Activated CD4-positive, alpha-beta memory T cell treated with anti-CD3 and anti-CD28 coated beads for 36 hours (primary cell): Measurements from ENCODE around the gene STN1. TPM values are rescaled to one million over a fixed set of nuclear protein-coding genes. Genes with fewer than 3 reads are reported as not detected.

ENCODE experiments used
- CTCF ChIA-PET: fragments of 350-600 bp; sonication (Branson Sonifier 250); formaldehyde crosslinking; loops from one replicate; lab custom pipeline; 2021; ENCODE audit warnings: antibody characterized with exemption, inconsistent platforms; lab: Charles Lee
- POLR2A ChIA-PET: fragments of 350-600 bp; sonication (Branson Sonifier 250); formaldehyde crosslinking; loops from one replicate; lab custom pipeline; 2021; ENCODE audit warnings: antibody characterized with exemption; lab: Charles Lee
- DNase-seq: peaks from one replicate; pipeline ENCODE4 v3.0.0-alpha.2; 2020
- H3K27ac Mint-ChIP-seq: one replicate; pipeline ENCODE4 v1.8.0; 2021; ENCODE audit warnings: mixed read lengths
- H3K27me3 Mint-ChIP-seq: one replicate; pipeline ENCODE4 v1.8.0; 2021; ENCODE audit warnings: mixed read lengths
- H3K36me3 Mint-ChIP-seq: one replicate; pipeline ENCODE4 v1.8.0; 2021; ENCODE audit warnings: mixed read lengths
- H3K4me1 Mint-ChIP-seq: one replicate; pipeline ENCODE4 v1.8.0; 2021; ENCODE audit warnings: low read depth, mixed read lengths
- H3K4me3 Mint-ChIP-seq: one replicate; pipeline ENCODE4 v1.8.0; 2021; ENCODE audit warnings: mild to moderate bottlenecking, mixed read lengths
- H3K9me3 Mint-ChIP-seq: one replicate; pipeline ENCODE4 v1.8.0; 2021; ENCODE audit warnings: mixed read lengths
- intact Hi-C: fragments of 100-400 bp; cut with micrococcal nuclease; formaldehyde crosslinking; loops from one replicate; pipeline ENCODE4 v1.15.1; 2023
- total RNA-seq, 2 experiments: library from RNA; stranded (reverse); gene quantifications; one replicate each; pipeline ENCODE4 v1.2.3, GENCODE V29; 2021

The STN1 gene
- total RNA-seq, 2 experiments from 2014 or later, result 56.1 to 57.0 TPM

DNA sequence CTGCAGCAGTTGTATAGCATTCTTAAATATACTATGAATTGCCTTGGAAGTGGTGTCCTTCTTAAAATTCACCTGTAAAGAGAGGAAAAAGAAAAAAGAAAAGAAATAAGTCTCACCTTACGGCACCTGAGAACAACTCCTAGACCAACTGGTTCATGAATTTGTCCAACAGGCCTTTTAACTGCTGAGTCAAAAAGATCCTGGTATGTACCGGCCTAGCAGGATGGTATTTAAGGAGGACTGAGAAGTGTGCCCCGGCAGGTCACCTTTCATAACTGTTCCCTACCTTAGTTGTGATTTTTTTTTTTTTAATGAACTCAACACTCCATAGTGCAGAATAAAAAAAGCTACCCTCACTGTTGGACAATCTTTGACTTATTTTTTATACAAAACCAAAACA, 25.8 kb downstream of the STN1 start:
- Mint-ChIP-seq H3K9me3 (no peaks in the 10 kb centered on the region), H3K4me3 (no peak overlapping the region), H3K27ac (no peak overlapping the region), H3K27me3 (no peaks in the 10 kb centered on the region), H3K36me3 (peaks cover 41% of the 10 kb centered on the region), H3K4me1 (peaks cover 73% of the 10 kb centered on the region)
- ChIA-PET POLR2A (no interaction called here), CTCF (no interaction called here)
- intact Hi-C loops, result loop anchor here (5.0 kb wide), 1 partner anchor 90 kb away; no protein-coding TSS in a partner anchor
- DNase-seq, result no peak

DNA sequence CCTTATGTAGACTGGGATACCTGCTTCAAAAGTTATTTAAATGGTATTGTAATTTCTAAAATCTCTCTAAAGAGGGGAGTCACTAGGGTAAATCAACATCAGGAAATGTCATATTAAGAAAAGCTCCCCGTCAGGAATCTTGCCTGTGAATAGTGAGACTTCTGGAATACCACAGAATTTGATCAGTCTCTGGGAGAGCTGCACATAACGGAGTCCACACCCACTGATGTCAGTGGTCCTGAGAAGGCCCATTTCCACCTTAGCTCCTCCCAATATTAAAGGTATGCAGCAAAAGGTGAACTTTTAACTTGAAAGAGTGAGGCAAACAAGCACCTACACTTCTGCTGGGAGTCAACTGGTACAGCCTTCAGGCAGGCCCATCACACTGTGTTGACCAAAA, 27.3 kb downstream of the STN1 start:
- POLR2A ChIA-PET, result interaction anchor here (1.3 to 2.1 kb wide), 3 partner anchors 17 to 231 kb away, joined by 4 to 9 read pairs (median 4); partner anchors contain the start of gene SFR1
- H3K9me3 Mint-ChIP-seq, result no peaks in the 10 kb centered on the region
- no peaks in the 10 kb centered on the region for H3K27me3 Mint-ChIP-seq
- H3K27ac Mint-ChIP-seq, result peak overlapping the region; percentile 80
- H3K4me1 Mint-ChIP-seq, result peaks cover 69% of the 10 kb centered on the region
- CTCF ChIA-PET, result interaction anchor here (0.8 to 4.7 kb wide), 13 partner anchors 7 to 383 kb away, joined by 3 to 30 read pairs (median 4); partner anchors contain the start of gene SFR1
- H3K36me3 Mint-ChIP-seq, result peaks cover 34% of the 10 kb centered on the region
- intact Hi-C loops, result loop anchor here (5.0 kb wide), 1 partner anchor 92 kb away; no protein-coding TSS in a partner anchor
- H3K4me3 Mint-ChIP-seq, result no peak overlapping the region
- DNase-seq, result no peak

DNA sequence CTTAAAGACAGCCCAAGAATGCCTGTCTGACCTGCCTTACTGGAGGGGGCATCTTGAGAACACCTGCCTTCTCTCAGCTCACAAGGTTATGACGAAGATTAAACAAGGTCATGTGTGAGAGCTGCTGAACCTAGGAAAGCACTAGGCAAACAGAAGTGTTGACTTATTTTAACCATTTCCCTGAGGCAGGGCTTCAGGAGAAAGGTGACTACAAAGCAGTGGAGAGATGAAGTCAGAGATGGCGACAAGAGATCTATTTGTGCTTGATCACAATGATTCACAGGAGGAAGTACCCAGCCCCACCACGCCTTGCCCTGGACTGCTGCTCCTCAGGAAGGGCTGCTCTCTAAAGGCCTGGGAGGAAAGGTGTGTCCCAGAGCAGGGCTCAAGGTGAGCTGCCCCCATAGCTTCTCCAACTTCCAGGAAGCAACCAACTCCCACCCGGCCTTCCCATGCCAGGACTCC, 27.8 kb downstream of the STN1 start:
- DNase-seq, result peak; percentile 66
- Mint-ChIP-seq H3K27ac (peak overlapping the region; percentile 80), H3K4me3 (no peak overlapping the region), H3K9me3 (no peaks in the 10 kb centered on the region), H3K27me3 (no peaks in the 10 kb centered on the region), H3K36me3 (peaks cover 32% of the 10 kb centered on the region), H3K4me1 (peaks cover 66% of the 10 kb centered on the region)
- CTCF ChIA-PET, result interaction anchor here (0.7 to 4.7 kb wide), 14 partner anchors 7 to 384 kb away, joined by 3 to 30 read pairs (median 4); partner anchors contain the start of gene SFR1
- POLR2A ChIA-PET, result interaction anchor here (1.3 to 2.1 kb wide), 3 partner anchors 17 to 231 kb away, joined by 4 to 9 read pairs (median 4); partner anchors contain the start of gene SFR1
- intact Hi-C loops, result loop anchor here (5.0 kb wide), 1 partner anchor 92 kb away; no protein-coding TSS in a partner anchor

DNA sequence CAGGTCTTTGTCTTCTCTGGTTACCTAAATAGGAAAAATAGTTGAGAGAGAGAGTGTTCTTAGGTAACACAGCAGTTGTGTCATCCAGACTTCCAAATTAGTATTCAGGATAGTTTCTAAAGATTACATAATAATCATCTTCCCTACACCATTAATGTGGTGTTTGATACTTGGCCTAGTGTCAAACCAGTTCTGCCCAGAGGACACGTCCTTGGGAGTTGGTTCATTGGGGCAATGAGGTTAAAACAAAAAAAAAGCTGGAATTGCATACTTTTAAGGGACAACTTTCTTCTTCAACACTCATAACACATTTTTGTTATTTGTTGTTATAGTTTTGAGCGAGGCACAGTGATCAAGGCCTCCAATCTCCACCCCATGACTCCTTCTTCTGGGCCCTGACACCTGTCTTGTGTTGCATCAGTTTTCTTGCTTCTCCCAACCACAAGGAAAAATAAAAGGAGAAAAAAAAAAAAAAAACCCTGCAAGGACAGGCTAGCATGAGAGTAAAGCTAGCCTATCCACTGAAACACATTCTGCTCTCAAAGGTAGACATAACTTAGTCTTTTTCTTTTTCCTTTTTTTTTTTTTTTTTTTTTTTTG, 28.8 kb downstream of the STN1 start:
- CTCF ChIA-PET, result interaction anchor here (0.7 to 4.7 kb wide), 11 partner anchors 8 to 385 kb away, joined by 3 to 30 read pairs (median 4); partner anchors contain the start of gene SFR1
- POLR2A ChIA-PET, result interaction anchor here (1.3 to 2.1 kb wide), 3 partner anchors 18 to 232 kb away, joined by 4 to 9 read pairs (median 4); partner anchors contain the start of gene SFR1
- no peaks in the 10 kb centered on the region for H3K27me3 Mint-ChIP-seq
- intact Hi-C loops, result loop anchor here (5.0 kb wide), 2 partner anchors 33 to 138 kb away; no protein-coding TSS in a partner anchor
- peaks cover 56% of the 10 kb centered on the region for H3K4me1 Mint-ChIP-seq
- no peak overlapping the region for H3K4me3 Mint-ChIP-seq
- peaks cover 31% of the 10 kb centered on the region for H3K36me3 Mint-ChIP-seq
- no peaks in the 10 kb centered on the region for H3K9me3 Mint-ChIP-seq
- DNase-seq, result no peak
- peak overlapping the region; percentile 80 for H3K27ac Mint-ChIP-seq

DNA sequence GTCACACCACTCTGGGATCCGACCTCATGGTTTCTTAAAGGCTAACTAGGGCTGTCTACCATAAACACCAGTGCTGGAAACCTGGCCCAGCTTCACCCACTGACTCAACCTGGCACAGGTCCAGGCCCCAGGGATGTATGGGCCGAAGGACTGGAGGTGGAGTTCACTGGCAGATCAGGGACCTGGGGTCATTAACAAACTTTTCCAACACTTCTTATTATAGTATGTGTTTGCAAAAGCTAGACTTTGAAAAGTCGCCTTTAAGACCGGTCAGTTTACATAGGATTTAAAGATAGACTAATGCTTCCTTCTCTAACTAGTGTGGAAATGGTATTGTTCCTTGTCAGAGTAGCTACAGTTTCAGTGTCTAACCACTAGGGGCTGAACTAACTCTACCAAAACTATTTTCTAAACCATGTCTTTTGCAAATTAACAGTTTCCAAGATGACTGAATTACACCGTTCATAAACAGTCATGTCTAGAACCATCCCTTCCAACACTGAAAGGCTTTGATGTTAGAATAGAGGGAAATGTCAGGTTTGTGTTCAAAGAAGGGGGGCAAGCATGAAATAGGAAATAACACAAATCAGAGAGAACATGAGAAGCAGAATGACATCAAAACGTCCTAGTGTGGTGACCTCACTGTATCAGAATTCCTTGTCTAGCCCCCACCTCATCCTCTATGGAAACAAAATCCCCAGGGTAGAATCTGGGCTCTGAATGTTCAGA, 29.7 kb downstream of the STN1 start:
- Mint-ChIP-seq H3K36me3 (peaks cover 31% of the 10 kb centered on the region), H3K27me3 (no peaks in the 10 kb centered on the region), H3K4me3 (no peak overlapping the region), H3K9me3 (no peaks in the 10 kb centered on the region), H3K27ac (peak overlapping the region; percentile 80), H3K4me1 (peaks cover 46% of the 10 kb centered on the region)
- intact Hi-C loops, result loop anchor here (1.0 to 5.0 kb wide), 7 partner anchors 20 to 321 kb away; no protein-coding TSS in a partner anchor
- ChIA-PET POLR2A (no interaction called here), CTCF (interaction anchor here (0.6 to 5.3 kb wide), 51 partner anchors 10 to 403 kb away, joined by 3 to 87 read pairs (median 4); partner anchors contain the start of genes SFR1 and STN1)
- peak; percentile 33 for DNase-seq

DNA sequence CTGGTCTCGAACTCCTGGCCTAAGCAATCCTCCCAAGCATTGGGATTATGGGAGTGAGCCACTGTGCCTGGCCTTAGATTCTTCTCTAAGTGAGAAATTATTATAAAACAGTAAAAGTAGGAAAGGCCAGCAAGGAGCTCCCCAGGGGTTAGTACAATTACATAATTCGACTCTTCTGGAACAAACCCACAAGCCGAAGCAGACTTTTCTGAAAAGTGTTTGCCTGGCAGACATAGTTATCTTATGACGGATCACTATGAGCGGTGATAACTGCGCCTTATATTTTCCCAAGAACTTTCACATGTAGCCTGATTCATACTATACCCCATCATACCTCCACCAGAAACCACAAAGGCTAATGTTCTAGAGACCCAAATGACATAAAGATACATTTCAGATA, 32.4 kb downstream of the STN1 start:
- H3K36me3 Mint-ChIP-seq, result peaks cover 40% of the 10 kb centered on the region
- intact Hi-C loops, result loop anchor here (5.0 kb wide), 2 partner anchors 37 to 142 kb away; no protein-coding TSS in a partner anchor
- POLR2A ChIA-PET, result interaction anchor here (0.6 kb wide), 1 partner anchor 236 kb away, joined by 3 read pairs; the partner anchor contains the start of gene SFR1
- DNase-seq, result no peak
- H3K27ac Mint-ChIP-seq, result no peak overlapping the region
- no peaks in the 10 kb centered on the region for H3K9me3 Mint-ChIP-seq
- no peaks in the 10 kb centered on the region for H3K27me3 Mint-ChIP-seq
- no peak overlapping the region for H3K4me3 Mint-ChIP-seq
- CTCF ChIA-PET, result interaction anchor here (0.6 to 5.3 kb wide), 15 partner anchors 9 to 406 kb away, joined by 3 to 87 read pairs (median 4); partner anchors contain the start of gene SFR1
- peaks cover 33% of the 10 kb centered on the region for H3K4me1 Mint-ChIP-seq

DNA sequence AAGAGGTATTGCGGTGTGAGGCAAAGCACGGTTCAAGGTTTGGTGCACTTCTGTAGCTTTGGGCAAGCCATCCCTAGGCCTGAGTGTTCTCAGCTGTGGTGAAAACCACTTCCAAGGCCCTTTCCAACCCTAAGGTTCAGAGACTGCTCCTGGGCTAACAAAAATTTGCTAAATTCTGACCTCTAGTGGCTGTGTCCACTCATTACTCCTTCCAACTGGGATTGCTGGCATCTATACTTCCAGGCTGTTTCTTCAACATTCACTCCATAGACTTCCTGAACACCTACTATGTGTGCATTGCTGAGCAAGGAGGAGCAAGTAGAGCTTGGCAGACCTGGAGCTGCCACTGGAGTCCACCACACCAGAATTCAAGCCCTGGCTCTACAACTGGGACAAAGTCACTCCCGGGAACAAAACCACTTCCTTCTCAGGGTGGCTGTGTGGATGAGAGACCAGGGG, 33.3 kb downstream of the STN1 start:
- H3K27ac Mint-ChIP-seq, result no peak overlapping the region
- ChIA-PET POLR2A (interaction anchor here (0.6 kb wide), 1 partner anchor 237 kb away, joined by 3 read pairs; the partner anchor contains the start of gene SFR1), CTCF (interaction anchor here (0.6 to 5.3 kb wide), 16 partner anchors 10 to 407 kb away, joined by 3 to 87 read pairs (median 4); partner anchors contain the start of gene SFR1)
- intact Hi-C loops, result loop anchor here (1.0 to 5.0 kb wide), 3 partner anchors 38 to 171 kb away; no protein-coding TSS in a partner anchor
- peak; percentile 20 for DNase-seq
- H3K4me3 Mint-ChIP-seq, result no peak overlapping the region
- H3K36me3 Mint-ChIP-seq, result peaks cover 46% of the 10 kb centered on the region
- no peaks in the 10 kb centered on the region for H3K9me3 Mint-ChIP-seq
- no peaks in the 10 kb centered on the region for H3K27me3 Mint-ChIP-seq
- H3K4me1 Mint-ChIP-seq, result peaks cover 24% of the 10 kb centered on the region

DNA sequence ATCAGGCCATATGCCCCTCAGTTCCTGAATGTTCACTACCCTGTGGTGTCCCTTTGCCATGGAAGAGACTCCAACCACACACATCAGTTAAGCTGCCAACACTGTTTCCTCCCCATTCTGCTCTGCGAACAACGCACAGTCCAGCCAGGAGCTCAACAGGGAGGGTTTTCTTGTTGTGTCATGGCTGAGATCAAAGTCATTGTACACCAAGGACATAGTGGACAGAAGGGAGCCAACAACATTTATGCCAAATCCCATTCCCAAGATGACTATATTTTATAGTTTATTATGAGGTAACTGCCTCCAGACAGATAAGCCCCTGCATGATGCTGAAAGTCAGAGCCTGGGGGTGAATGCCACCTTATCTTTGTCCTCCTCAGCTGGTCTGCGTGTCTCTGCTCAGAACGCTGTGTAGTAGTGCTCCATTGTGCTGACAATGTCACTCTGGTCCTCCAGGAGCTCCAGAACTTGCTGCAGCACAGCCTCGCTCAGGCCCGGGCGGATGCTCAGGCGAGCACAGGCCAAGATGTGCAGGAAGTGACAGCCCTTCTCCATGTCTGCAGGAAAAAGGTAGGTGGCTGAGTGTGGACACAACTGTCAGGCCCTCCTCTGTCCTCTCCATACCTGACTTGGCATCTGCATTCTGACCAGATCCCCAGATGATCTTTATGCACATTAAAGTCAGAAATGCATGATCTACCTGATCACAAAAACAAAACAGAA, 35.5 kb downstream of the STN1 start:
- CTCF ChIA-PET, result interaction anchor here (1.0 to 2.0 kb wide), 4 partner anchors 17 to 170 kb away, joined by 3 to 8 read pairs (median 4); no protein-coding TSS in a partner anchor
- peaks cover 46% of the 10 kb centered on the region for H3K36me3 Mint-ChIP-seq

DNA sequence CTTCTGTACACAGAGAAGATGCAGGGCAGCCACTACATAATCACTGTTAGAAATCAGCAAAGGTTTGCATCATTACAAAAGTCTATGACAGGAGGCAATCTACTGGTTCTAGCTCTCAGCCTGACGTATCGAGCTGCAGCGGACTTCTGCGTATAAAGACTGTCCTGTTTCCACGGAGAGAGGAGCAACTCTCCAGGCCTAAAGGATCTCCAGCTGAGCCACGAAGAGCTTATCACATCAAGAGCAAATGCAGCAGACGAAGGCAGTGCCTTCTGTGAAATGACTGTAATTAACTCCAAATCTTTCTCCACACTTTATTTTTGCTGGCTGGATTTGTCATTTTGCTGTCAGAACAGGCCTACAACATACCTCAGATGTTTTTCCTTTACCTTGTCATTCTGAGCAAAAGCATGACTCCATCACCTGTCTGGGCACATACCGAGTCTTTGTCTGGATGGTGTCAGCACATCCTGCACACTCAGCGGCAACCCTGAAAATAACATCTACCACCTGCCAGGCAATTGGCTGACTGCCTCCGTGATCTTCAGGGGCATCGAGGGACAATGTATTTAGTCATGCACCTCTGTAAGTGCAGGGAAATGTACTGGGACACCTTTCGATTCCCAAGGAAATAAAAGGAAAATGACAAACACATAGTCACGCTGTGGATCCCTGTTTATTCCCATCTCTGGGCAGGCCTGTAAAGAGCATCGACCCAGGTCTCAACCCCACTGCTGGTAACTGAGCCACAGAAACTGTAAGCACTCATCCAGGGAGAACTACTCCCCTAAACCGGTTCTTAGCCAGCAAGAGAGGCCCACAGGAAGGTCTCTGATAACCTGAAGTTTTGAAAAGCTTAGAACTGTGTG, 36.3 kb downstream of the STN1 start:
- Mint-ChIP-seq H3K27me3 (no peaks in the 10 kb centered on the region), H3K36me3 (peaks cover 46% of the 10 kb centered on the region), H3K9me3 (no peaks in the 10 kb centered on the region), H3K4me1 (peaks cover 7% of the 10 kb centered on the region), H3K27ac (no peak overlapping the region), H3K4me3 (no peak overlapping the region)
- no peak for DNase-seq
- ChIA-PET POLR2A (no interaction called here), CTCF (interaction anchor here (1.3 to 2.0 kb wide), 3 partner anchors 16 to 169 kb away, joined by 3 to 8 read pairs (median 4); no protein-coding TSS in a partner anchor)
- intact Hi-C loops, result no loop called here

More for the DNA sequence above, 35.5 kb downstream of the STN1 start:
- no peaks in the 10 kb centered on the region for H3K27me3 Mint-ChIP-seq
- no peaks in the 10 kb centered on the region for H3K9me3 Mint-ChIP-seq
- no peak for DNase-seq
- H3K4me1 Mint-ChIP-seq, result peaks cover 7% of the 10 kb centered on the region
- no peak overlapping the region for H3K4me3 Mint-ChIP-seq
- intact Hi-C loops, result no loop called here
- POLR2A ChIA-PET, result no interaction called here
- no peak overlapping the region for H3K27ac Mint-ChIP-seq

DNA sequence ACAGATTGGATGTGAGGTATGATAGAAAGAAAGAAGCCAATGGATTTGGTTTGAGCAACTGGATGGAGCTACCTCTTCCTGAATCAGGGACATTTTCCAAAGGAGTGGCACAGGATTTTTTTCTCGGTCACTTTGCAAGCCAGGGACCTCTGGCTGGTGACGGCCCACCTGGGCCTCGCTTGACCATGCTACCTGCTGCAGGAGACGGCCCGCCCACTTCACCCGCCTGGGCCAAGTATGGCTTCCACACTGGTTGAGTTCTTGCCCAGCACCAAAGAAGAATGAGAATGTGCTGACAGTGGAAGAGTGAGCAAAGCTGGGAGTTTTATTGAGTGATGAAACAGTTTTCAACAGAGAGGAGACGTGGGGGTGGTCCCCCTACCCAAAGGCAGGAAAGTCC, 38.2 kb downstream of the STN1 start:
- Mint-ChIP-seq H3K36me3 (peaks cover 45% of the 10 kb centered on the region), H3K27me3 (no peaks in the 10 kb centered on the region), H3K27ac (no peak overlapping the region), H3K9me3 (no peaks in the 10 kb centered on the region), H3K4me1 (no peaks in the 10 kb centered on the region), H3K4me3 (no peak overlapping the region)
- no peak for DNase-seq
- POLR2A ChIA-PET, result no interaction called here
- CTCF ChIA-PET, result no interaction called here
- intact Hi-C loops, result no loop called here
